ENCODE data around the gene NRDC. TPM values are rescaled to one million over a fixed set of nuclear protein-coding genes. Genes with fewer than 3 reads are reported as not detected.

NRDC gene
- total and polyA plus RNA-seq, 9 of the 15 experiments (the other 6 are each of a cell fraction or from before 2014, with no cell fraction given), result 102 to 371 (median 201) TPM

DNA sequence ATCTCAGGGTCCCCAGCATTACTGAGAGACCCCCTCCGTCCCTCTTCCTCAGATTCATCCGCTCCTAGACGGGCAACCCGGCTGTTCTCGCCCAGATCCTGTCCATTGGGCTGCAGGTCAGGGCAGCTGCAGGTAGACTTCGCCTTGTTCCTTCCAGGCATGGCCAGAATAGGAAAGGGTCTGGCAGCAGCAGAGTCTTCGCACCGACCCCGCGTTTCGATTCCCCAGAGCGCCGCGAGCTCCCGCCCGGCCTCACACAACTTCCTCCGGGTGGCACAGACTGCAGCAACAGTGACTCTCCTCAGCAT lies 265 bp downstream of the NRDC start (continued):
- TF ChIP-seq RERE (CRISPR knock-in tag; IDR thresholded peaks at IDR 0.05; ENCODE audit: borderline replicate concordance) (no peak), FOXK2 (conservative IDR thresholded peaks at IDR 0.05 in 1 of 2, IDR thresholded peaks at IDR 0.05 in 1 of 2; ENCODE audit: low read depth in 2 of 2) (no peak), ZNF551 (CRISPR knock-in tag; IDR thresholded peaks at IDR 0.05) (no peak), NR1H2 (CRISPR knock-in tag; IDR thresholded peaks at IDR 0.05) (no peak), TAF15 (IDR thresholded peaks at IDR 0.05; ENCODE audit: low read depth, low read length) (no peak), CHD7 (IDR thresholded peaks at IDR 0.05; ENCODE audit: low read depth, low read length) (no peak), PURB (CRISPR knock-in tag; IDR thresholded peaks at IDR 0.05; ENCODE audit: low read depth) (no peak)
